Adipose tissue (tissue), 3 donors: ENCODE data around the gene TTYH3. TPM values are rescaled to one million over a fixed set of nuclear protein-coding genes. Genes with fewer than 3 reads are reported as not detected.
"Not testable (repeated sequence)": the region's sequence is repeated elsewhere in the genome, so short reads cannot be mapped to it uniquely, and the experiment has no call there.

Source experiments
- H3K27ac ChIP-seq: one replicate; pipeline ENCODE4 v1.5.1; 2013; ENCODE audit warnings: low read depth, low read length
- WGBS, 3 donors: extraction: QIAGEN DNeasy Blood & Tissue Kit; methylation state at CpG; one replicate each; pipeline ENCODE4 v1.1.7; 2013; 5-methylcytosine and 5-hydroxymethylcytosine counted together
- polyA plus RNA-seq, 3 donors: library from polyadenylated mRNA; stranded (reverse); fragments of 200-250 nt; gene quantifications; one replicate each; pipeline ENCODE4 v1.2.3, GENCODE V29; 2013
- donor health status: healthy with polysubstance abuse.
- donor health status: Bipolar disorder and iron deficiency.
- donor health status: healthy.

TTYH3 gene
- polyA plus RNA-seq, 3 donors: 7.2 to 49.8 (median 26.4) TPM

GRCh38 chr7:2689343-2689847 is 57.6 kb downstream of the TTYH3 start:
- WGBS, 3 donors: 53 to 74% (median 64%) methylated on average over 14 to 16 of the region's 16 CpGs
- no peak overlapping the region for H3K27ac ChIP-seq

- H3K27ac ChIP-seq: no peak overlapping the region
- WGBS, 3 donors: 57 to 72% (median 65%) methylated on average over 23 of the region's 23 CpGs
Observed at GRCh38 chr7:2689951-2690705, 58.3 kb downstream of the TTYH3 start.

- no peak overlapping the region for H3K27ac ChIP-seq
- WGBS, 3 donors: 79 to 88% (median 85%) methylated on average over 18 of the region's 18 CpGs
Observed at GRCh38 chr7:2691011-2691707, 59.4 kb downstream of the TTYH3 start.

- 84 to 95% (median 91%) methylated on average over 21 to 23 of the region's 23 CpGs for WGBS, 3 donors
- H3K27ac ChIP-seq: not testable (repeated sequence)
Observed at GRCh38 chr7:2691932-2692439, 60.2 kb downstream of the TTYH3 start.

- H3K27ac ChIP-seq: no peak overlapping the region
- 78 to 89% (median 85%) methylated on average over 14 of the region's 14 CpGs for WGBS, 3 donors
Observed at GRCh38 chr7:2692543-2692942, 60.8 kb downstream of the TTYH3 start.

- H3K27ac ChIP-seq: not testable (repeated sequence)
- 83 to 88% (median 86%) methylated on average over 19 of the region's 19 CpGs for WGBS, 3 donors
Observed at GRCh38 chr7:2693420-2694121, 61.8 kb downstream of the TTYH3 start.

- WGBS, 3 donors: 66 to 74% (median 69%) methylated on average over 8 of the region's 8 CpGs
- not testable (repeated sequence) for H3K27ac ChIP-seq
Observed at GRCh38 chr7:2694122-2694436, 62.3 kb downstream of the TTYH3 start.

GRCh38 chr7:2698581-2699288 is 66.9 kb downstream of the TTYH3 start:
- 52 to 66% (median 54%) methylated on average over 18 of the region's 18 CpGs for WGBS, 3 donors
- H3K27ac ChIP-seq: no peak overlapping the region

- no peak overlapping the region for H3K27ac ChIP-seq
- 50 to 68% (median 65%) methylated on average over 15 of the region's 15 CpGs for WGBS, 3 donors
Observed at GRCh38 chr7:2699289-2699620, 67.5 kb downstream of the TTYH3 start.

- WGBS, 3 donors: 79 to 94% (median 91%) methylated on average over 40 of the region's 40 CpGs
- H3K27ac ChIP-seq: no peak overlapping the region
Observed at GRCh38 chr7:2700141-2700850, 68.5 kb downstream of the TTYH3 start.

GRCh38 chr7:2701424-2701823 is 69.6 kb downstream of the TTYH3 start:
- no peak overlapping the region for H3K27ac ChIP-seq
- WGBS, 3 donors: 77 to 84% (median 82%) methylated on average over 16 to 17 of the region's 17 CpGs

- H3K27ac ChIP-seq: no peak overlapping the region
- 51 to 72% (median 62%) methylated on average over 12 of the region's 12 CpGs for WGBS, 3 donors
Observed at GRCh38 chr7:2701832-2702593, 70.2 kb downstream of the TTYH3 start.

GRCh38 chr7:2702594-2702957 is 70.8 kb downstream of the TTYH3 start:
- no peak overlapping the region for H3K27ac ChIP-seq
- WGBS, 3 donors: 52 to 90% (median 88%) methylated on average over 21 to 22 of the region's 22 CpGs

- WGBS, 3 donors: 82 to 87% (median 83%) methylated on average over 14 of the region's 14 CpGs
- no peak overlapping the region for H3K27ac ChIP-seq
Observed at GRCh38 chr7:2705371-2706096, 73.7 kb downstream of the TTYH3 start.

GRCh38 chr7:2706685-2707126 is 74.9 kb downstream of the TTYH3 start:
- WGBS, 3 donors: 49 to 82% (median 69%) methylated on average over 6 of the region's 6 CpGs
- H3K27ac ChIP-seq: no peak overlapping the region

GRCh38 chr7:2707481-2707880 is 75.7 kb downstream of the TTYH3 start:
- no peak overlapping the region for H3K27ac ChIP-seq
- 72 to 75% (median 73%) methylated on average over 8 of the region's 8 CpGs for WGBS, 3 donors

GRCh38 chr7:2708041-2708440 is 76.3 kb downstream of the TTYH3 start:
- WGBS, 3 donors: 85 to 92% (median 90%) methylated on average over 10 of the region's 10 CpGs
- H3K27ac ChIP-seq: no peak overlapping the region
